Bladder microvascular endothelial cell (primary cell): ENCODE data around the gene SPEG. TPM values are rescaled to one million over a fixed set of nuclear protein-coding genes. Genes with fewer than 3 reads are reported as not detected.

Experiments used
- total RNA-seq: library from RNA; depleted of rRNA; stranded (reverse); fragments of >200 nt; gene quantifications from 2 replicates; pipeline ENCODE4 v1.2.3, GENCODE V29; 2014

The SPEG gene
- total RNA-seq, result 0.44 and 0.65 TPM in 2 replicates

GRCh38 chr2:219434718-219435525 lies at the start of gene SPEG:
Gene SPEG, plus strand, starts transcription at chr2:219434843. Its CDS starts 135 bp downstream, at chr2:219434978.

GRCh38 chr2:219387306-219388120 lies 47.1 kb upstream of the SPEG start, which contains the start of gene DNPEP:
Gene DNPEP, minus strand, starts transcription at chr2:219387912. Its CDS starts 118 bp downstream, at chr2:219387794.

GRCh38 chr2:219418155-219419011 lies 16.3 kb upstream of the SPEG start, which contains the start of gene DES:
Gene DES, plus strand, starts transcription at chr2:219418377. Its CDS starts 86 bp downstream, at chr2:219418463.

DNA sequence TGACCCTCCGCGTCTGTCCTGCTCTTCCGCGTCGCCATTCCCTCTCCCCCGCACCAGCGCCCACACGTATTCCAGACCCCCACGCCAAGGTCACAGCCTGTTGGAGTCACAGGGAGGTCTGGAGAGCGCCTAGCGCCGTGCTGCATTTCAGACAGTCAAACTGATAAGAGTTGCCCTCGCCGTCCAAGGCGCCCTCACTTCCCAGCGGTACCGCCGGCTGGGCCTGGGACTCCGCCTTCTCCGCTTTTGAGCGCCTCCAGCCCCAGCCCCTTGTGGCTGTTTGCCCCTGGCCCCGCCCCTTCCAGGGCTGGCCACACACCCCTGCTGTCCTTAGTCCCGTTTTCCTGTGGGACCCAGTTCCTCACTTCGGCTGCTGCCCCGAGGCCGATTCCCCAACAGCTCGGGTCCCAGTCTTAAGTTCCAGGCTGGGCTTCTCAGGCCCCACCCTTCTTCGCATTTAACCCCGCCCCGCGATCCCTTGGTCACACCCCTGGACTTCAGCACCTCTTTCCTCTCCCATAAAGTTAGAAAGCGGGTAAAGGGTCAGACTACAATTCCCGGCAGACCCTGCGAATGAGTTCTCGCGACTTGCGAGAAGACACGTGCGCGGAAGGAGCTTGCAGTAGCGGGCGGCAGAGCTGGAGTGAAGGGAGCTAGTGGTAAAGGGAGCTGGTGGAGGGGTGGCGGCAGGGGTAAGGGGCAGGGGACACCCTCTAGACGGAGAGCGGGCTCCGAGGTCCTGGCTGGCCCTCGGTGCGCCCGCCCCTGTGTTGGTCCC lies 63.8 kb downstream of the SPEG start, which contains the start of gene GMPPA:
TSS of gene GMPPA (plus strand) at position 612 of the 778 bp plus-strand sequence. CDS start 1,085 bp downstream, outside the sequence.

DNA sequence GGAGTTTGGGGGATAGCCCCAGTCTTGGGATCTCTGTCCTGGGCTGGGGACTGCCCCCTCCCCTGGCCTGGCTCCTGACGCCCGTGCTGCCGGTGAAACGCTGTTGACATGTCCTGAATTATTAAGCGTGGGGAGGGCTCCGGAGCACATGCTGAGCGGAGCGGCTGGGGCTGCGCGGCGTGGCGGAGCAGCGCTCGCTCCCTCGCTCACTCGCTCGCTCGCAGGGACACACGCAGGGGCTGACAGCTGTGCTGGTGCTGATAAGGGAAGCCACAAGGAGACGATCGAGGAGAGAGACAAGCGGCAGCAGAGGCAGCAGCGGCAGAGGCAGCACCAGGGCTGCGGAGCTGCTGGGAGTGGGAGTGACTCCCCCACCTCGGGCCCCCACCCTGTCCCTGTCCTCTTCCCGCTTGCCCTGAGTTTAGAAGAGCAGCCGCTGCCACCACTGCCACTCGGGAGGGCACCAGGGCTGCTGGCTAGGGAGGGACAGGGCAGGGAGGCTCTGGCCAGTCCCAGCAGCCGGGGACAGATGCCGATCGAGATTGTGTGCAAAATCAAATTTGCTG lies 79.6 kb downstream of the SPEG start, which contains the start of gene ASIC4:
TSS of gene ASIC4 (plus strand) at position 287 of the 566 bp plus-strand sequence. CDS start at position 530, 243 bp downstream.

GRCh38 chr2:219543596-219544358 lies 109.1 kb downstream of the SPEG start, which contains the start of the genes CHPF and TMEM198:
Gene CHPF, minus strand, starts transcription at chr2:219543809. Its CDS starts 271 bp downstream, at chr2:219543538.
Gene TMEM198, plus strand, starts transcription at chr2:219544028. Its CDS starts 700 bp downstream, at chr2:219544728.

Other genes with a start within 250 kb of the SPEG start
- 21.0 and 22.2 TPM in 2 replicates for gene ZFAND2B, start 228.1 kb upstream of the SPEG start, total RNA-seq
- 31.4 and 45.8 TPM in 2 replicates for gene ABCB6, start 215.9 kb upstream of the SPEG start, total RNA-seq
- 36.8 and 60.8 TPM in 2 replicates for gene ATG9A, start 205.2 kb upstream of the SPEG start, total RNA-seq
- 19.3 and 23.1 TPM in 2 replicates for gene ANKZF1, start 205.0 kb upstream of the SPEG start, total RNA-seq
- 4.2 and 6.6 TPM in 2 replicates for gene GLB1L, start 189.4 kb upstream of the SPEG start, total RNA-seq
- 16.5 and 21.8 TPM in 2 replicates for gene STK16, start 189.4 kb upstream of the SPEG start, total RNA-seq
- gene TUBA4B, start 181.6 kb upstream of the SPEG start, total RNA-seq, result not detected in 2 replicates
- 9.0 and 18.1 TPM in 2 replicates for gene TUBA4A, start 180.9 kb upstream of the SPEG start, total RNA-seq
- 18.0 and 40.7 TPM in 2 replicates for gene DNAJB2, start 155.5 kb upstream of the SPEG start, total RNA-seq
- gene PTPRN, start 125.4 kb upstream of the SPEG start, total RNA-seq, result 0.16 TPM in 1 of 2 replicates, not detected in the other
- not detected in 2 replicates for gene RESP18, start 102.1 kb upstream of the SPEG start, total RNA-seq
- 40.3 and 51.7 TPM in 2 replicates for gene DNPEP, start 46.9 kb upstream of the SPEG start, total RNA-seq
- gene DES, start 16.5 kb upstream of the SPEG start, total RNA-seq, result not detected in 2 replicates
- gene GMPPA, start 64.0 kb downstream of the SPEG start, total RNA-seq, result 27.0 and 28.9 TPM in 2 replicates
- gene ASIC4, start 79.6 kb downstream of the SPEG start, total RNA-seq, result not detected in 2 replicates
- 1.3 and 2.9 TPM in 2 replicates for gene CHPF, start 109.0 kb downstream of the SPEG start, total RNA-seq
- gene TMEM198, start 109.2 kb downstream of the SPEG start, total RNA-seq, result not detected in 2 replicates
- gene OBSL1, start 136.7 kb downstream of the SPEG start, total RNA-seq, result 13.9 and 33.5 TPM in 2 replicates
- not detected in 2 replicates for gene INHA, start 137.5 kb downstream of the SPEG start, total RNA-seq
- 7.8 and 10.7 TPM in 2 replicates for gene STK11IP, start 163.0 kb downstream of the SPEG start, total RNA-seq
- gene SLC4A3, start 192.8 kb downstream of the SPEG start, total RNA-seq, result under 0.01 and 0.25 TPM in 2 replicates